ENCODE measurements around the gene TRAPPC8. TPM values are rescaled to one million over a fixed set of nuclear protein-coding genes. Genes with fewer than 3 reads are reported as not detected.

TRAPPC8 gene
- total and polyA plus RNA-seq, 4 donors = 12.4 to 73.5 (median 35.8) TPM

GRCh38 chr18:31880186-31880898, 62.6 kb downstream of the TRAPPC8 start:
- H3K9ac ChIP-seq (ENCODE audit: insufficient read depth in 1 of 2, low read length in 2 of 2) = no peak overlapping the region
- H3K36me3 ChIP-seq (ENCODE audit: control insufficient read depth in 4 of 4, insufficient read depth in 4 of 4, low read length in 4 of 4) = peaks cover 10 to 43% (median 26%) of the 10 kb centered on the region in 4 donors
- no peak overlapping the region for H3K4me3 ChIP-seq
- ATAC-seq (ENCODE audit: insufficient read depth, low FRiP score) (no peak), DNase-seq (no peak)
- H3K27me3 ChIP-seq (ENCODE audit: control insufficient read depth in 3 of 3, insufficient read depth in 3 of 3, low read length in 2 of 3) = no peaks in the 10 kb centered on the region
- H3K9me3 ChIP-seq (ENCODE audit: control insufficient read depth in 4 of 4, insufficient read depth in 3 of 4, low read length in 3 of 4) = peaks cover 0 to 8% (median 3%) of the 10 kb centered on the region in 4 donors
- 86 to 100% methylated on average over 1 of the region's 1 CpG for WGBS, 2 donors
- H3K4me1 ChIP-seq (ENCODE audit: control insufficient read depth in 5 of 5, insufficient read depth in 5 of 5, low read length in 5 of 5) = no peaks in the 10 kb centered on the region
- TF ChIP-seq CTCF (IDR thresholded peaks at IDR 0.05; ENCODE audit: control extremely low read depth, extremely low read depth) = no peak
- H3K27ac ChIP-seq (ENCODE audit: low read depth in 1 of 2, low read length in 1 of 2) = no peak overlapping the region

GRCh38 chr18:31878358-31878757, 64.6 kb downstream of the TRAPPC8 start:
- WGBS, 2 donors = 96 to 98% methylated on average over 4 of the region's 4 CpGs
- peaks cover 9 to 47% (median 26%) of the 10 kb centered on the region in 4 donors for H3K36me3 ChIP-seq (ENCODE audit: control insufficient read depth in 4 of 4, insufficient read depth in 4 of 4, low read length in 4 of 4)

GRCh38 chr18:31877900-31878299, 65.0 kb downstream of the TRAPPC8 start:
- ATAC-seq (ENCODE audit: insufficient read depth, low FRiP score) = no peak
- no peak for TF ChIP-seq CTCF (IDR thresholded peaks at IDR 0.05; ENCODE audit: control extremely low read depth, extremely low read depth)

More at GRCh38 chr18:31878358-31878757, 64.6 kb downstream of the TRAPPC8 start:
- Histone ChIP-seq H3K9me3 (ENCODE audit: control insufficient read depth in 4 of 4, insufficient read depth in 3 of 4, low read length in 3 of 4) (peaks cover 0 to 8% (median 3%) of the 10 kb centered on the region in 4 donors), H3K27me3 (ENCODE audit: control insufficient read depth in 3 of 3, insufficient read depth in 3 of 3, low read length in 2 of 3) (no peaks in the 10 kb centered on the region), H3K27ac (ENCODE audit: low read depth in 1 of 2, low read length in 1 of 2) (no peak overlapping the region), H3K4me3 (no peak overlapping the region), H3K9ac (ENCODE audit: insufficient read depth in 1 of 2, low read length in 2 of 2) (no peak overlapping the region), H3K4me1 (ENCODE audit: control insufficient read depth in 5 of 5, insufficient read depth in 5 of 5, low read length in 5 of 5) (no peaks in the 10 kb centered on the region)
- TF ChIP-seq CTCF (IDR thresholded peaks at IDR 0.05; ENCODE audit: control extremely low read depth, extremely low read depth) = no peak
- ATAC-seq (ENCODE audit: insufficient read depth, low FRiP score) = no peak
- DNase-seq = no peak

More at GRCh38 chr18:31877900-31878299, 65.0 kb downstream of the TRAPPC8 start:
- Histone ChIP-seq H3K27ac (ENCODE audit: low read depth in 1 of 2, low read length in 1 of 2) (no peak overlapping the region), H3K4me3 (no peak overlapping the region), H3K9me3 (ENCODE audit: control insufficient read depth in 4 of 4, insufficient read depth in 3 of 4, low read length in 3 of 4) (peaks cover 0 to 8% (median 3%) of the 10 kb centered on the region in 4 donors), H3K36me3 (ENCODE audit: control insufficient read depth in 4 of 4, insufficient read depth in 4 of 4, low read length in 4 of 4) (peaks cover 10 to 47% (median 26%) of the 10 kb centered on the region in 4 donors), H3K4me1 (ENCODE audit: control insufficient read depth in 5 of 5, insufficient read depth in 5 of 5, low read length in 5 of 5) (no peaks in the 10 kb centered on the region), H3K9ac (ENCODE audit: insufficient read depth in 1 of 2, low read length in 2 of 2) (no peak overlapping the region), H3K27me3 (ENCODE audit: control insufficient read depth in 3 of 3, insufficient read depth in 3 of 3, low read length in 2 of 3) (no peaks in the 10 kb centered on the region)
- 91 to 95% methylated on average over 5 of the region's 5 CpGs for WGBS, 2 donors
- no peak for DNase-seq
